GM21717 (cell line): Measurements from ENCODE around the gene RHAG.
"Not testable (repeated sequence)": the region's sequence is repeated elsewhere in the genome, so short reads cannot be mapped to it uniquely, and the experiment has no call there.

Experiments
- ATAC-seq: cut with Tn5 transposase; IDR thresholded peaks from one replicate; pipeline ENCODE4 v1.9.1; 2021; ENCODE audit warnings: mild to moderate bottlenecking, moderate library complexity; ENCODE audit not compliant: unreplicated experiment

The RHAG gene

GRCh38 chr6:49636713-49637349, at the start of gene RHAG:
Gene RHAG, minus strand, starts transcription at chr6:49636839. Its CDS starts 27 bp downstream, at chr6:49636812.
- no peak for ATAC-seq

GRCh38 chr6:49676671-49677281, 40.1 kb upstream of the RHAG start:
- ATAC-seq, result no peak

- no peak for ATAC-seq
These were observed 39.2 kb upstream of the RHAG start for GRCh38 chr6:49675816-49676215.

- ATAC-seq, result no peak
These were observed 31.5 kb upstream of the RHAG start for GRCh38 chr6:49668083-49668511.

- no peak for ATAC-seq
These were observed 30.5 kb upstream of the RHAG start for GRCh38 chr6:49666930-49667757.

- no peak for ATAC-seq
These were observed 29.8 kb upstream of the RHAG start for GRCh38 chr6:49666480-49666879.

- no peak for ATAC-seq
These were observed 28.2 kb upstream of the RHAG start for GRCh38 chr6:49664817-49665216.

GRCh38 chr6:49664054-49664453, 27.4 kb upstream of the RHAG start:
- not testable (repeated sequence) for ATAC-seq

- ATAC-seq, result no peak
These were observed 26.2 kb upstream of the RHAG start for GRCh38 chr6:49662892-49663261.

GRCh38 chr6:49662231-49662891, 25.7 kb upstream of the RHAG start:
- ATAC-seq, result no peak

- ATAC-seq, result no peak
These were observed 17.3 kb upstream of the RHAG start for GRCh38 chr6:49653942-49654341.

GRCh38 chr6:49653438-49653837, 16.8 kb upstream of the RHAG start:
- no peak for ATAC-seq

- ATAC-seq, result no peak
These were observed 14.6 kb upstream of the RHAG start for GRCh38 chr6:49651239-49651638.

- no peak for ATAC-seq
These were observed 13.3 kb upstream of the RHAG start for GRCh38 chr6:49649988-49650387.

- ATAC-seq, result no peak
These were observed 11.4 kb upstream of the RHAG start for GRCh38 chr6:49648036-49648435.

GRCh38 chr6:49647476-49647875, 10.8 kb upstream of the RHAG start:
- ATAC-seq, result no peak

- ATAC-seq, result no peak
These were observed 10.3 kb upstream of the RHAG start for GRCh38 chr6:49646942-49647341.

- no peak for ATAC-seq
These were observed 9.6 kb upstream of the RHAG start for GRCh38 chr6:49646130-49646824.

- no peak for ATAC-seq
These were observed 8.5 kb upstream of the RHAG start for GRCh38 chr6:49645139-49645538.

GRCh38 chr6:49639177-49639817, 2.7 kb upstream of the RHAG start:
- ATAC-seq, result no peak
